OCI-LY1 (cell line): Measurements from ENCODE around the gene SLC25A10.

Experiments
- CTCF ChIP-seq: fragments of 200-600 bp; sonication (generic), shearing (Covaris generic); IDR thresholded peaks from 2 replicates; pipeline ENCODE4 v1.5.1; 2017; ENCODE audit warnings: mild to moderate bottlenecking, antibody characterized with exemption, low read length, moderate library complexity, mixed read lengths
- EZH2 ChIP-seq: fragments of 200-600 bp; sonication (generic), shearing (Covaris generic); IDR thresholded peaks from 2 replicates; pipeline ENCODE4 v1.8.0; 2017; ENCODE audit warnings: borderline replicate concordance, mixed run types, mild to moderate bottlenecking, antibody characterized with exemption, low read length, moderate library complexity, mixed read lengths

- TF ChIP-seq EZH2, result no peak
- TF ChIP-seq CTCF, result no peak
Observed at GRCh38 chr17:81706232-81706611, 5.9 kb upstream of the SLC25A10 start.
